K562 (cell line): ENCODE results near the gene COBLL1. TPM values are rescaled to one million over a fixed set of nuclear protein-coding genes. Genes with fewer than 3 reads are reported as not detected.

Experiments used
- ATAC-seq: fragments of 200-7000 bp; cut with Tn5 transposase; 3 replicates; pipeline ENCODE4 v1.9.1; 2020; ENCODE audit warnings: moderate library complexity
- Bru-seq: library from RNA; stranded (reverse); fragments of 400-500 nt; gene quantifications from one replicate; lab custom pipeline; 2021; lab: Mats Ljungman, UMichigan
- BruChase-seq, 2 experiments: library from RNA; stranded (reverse); fragments of 400-500 nt; gene quantifications; one replicate each; lab custom pipeline; 2021; lab: Mats Ljungman, UMichigan
- BruUV-seq: library from RNA; stranded (reverse); fragments of 400-500 nt; replicated peaks from 2 replicates; lab custom pipeline; 2021; lab: Mats Ljungman, UMichigan
- CTCF ChIA-PET: fragments of 300-600 bp; formaldehyde crosslinking; extraction: SDS; loops from one replicate; lab custom pipeline; 2021; ENCODE audit warnings: low intra/inter-chr PET ratio; lab: Yijun Ruan, JAX
- POLR2A ChIA-PET: fragments of 300-600, 350-650 bp; sonication (Branson Sonifier 250); formaldehyde crosslinking; extraction: SDS; loops from one replicate; lab custom pipeline; 2021; ENCODE audit warnings: antibody characterized with exemption, inconsistent platforms; lab: Yijun Ruan, JAX
- DNase-seq, 4 experiments: peaks; one replicate each; pipeline versions ENCODE4 v3.0.0 to v3.0.0-alpha.2; 2011 to 2018; ENCODE audit warnings: low spot score in 3 of 4, mixed read lengths in 3 of 4; ENCODE audit errors: extremely low read depth in 1 of 4
- FAIRE-seq: peaks from 2 replicates; lab custom pipeline; 2011; peaks lifted over from hg19 to GRCh38; lab: Jason Lieb, UNC
- H2AFZ ChIP-seq: 2 replicates; pipeline ENCODE4 v1.6.0; 2011; ENCODE audit warnings: low read depth, low read length, control low read depth, inconsistent platforms
- H3K27ac ChIP-seq: fragments of 200-600 bp; 3 replicates; pipeline ENCODE4 v1.8.0; 2011; ENCODE audit warnings: low read depth, mild to moderate bottlenecking, control low read depth, inconsistent platforms, low read length, moderate library complexity, mixed read lengths; ENCODE audit errors: extremely low read depth
- H3K27me3 ChIP-seq, 2 experiments: fragments of 300-600 bp in 1 of 2; 2 replicates in 1 of 2; 3 replicates in 1 of 2; pipeline versions ENCODE4 v1.6.0 to v1.8.0; 2011; ENCODE audit warnings: inconsistent platforms in 2 of 2, low read length in 2 of 2, mild to moderate bottlenecking in 1 of 2, mixed read lengths in 1 of 2, moderate library complexity in 1 of 2; ENCODE audit not compliant: control insufficient read depth in 2 of 2, insufficient read depth in 2 of 2
- H3K36me3 ChIP-seq: fragments of 300-600 bp; 3 replicates; pipeline ENCODE4 v1.8.0; 2011; ENCODE audit warnings: mild to moderate bottlenecking, low read length, inconsistent platforms; ENCODE audit not compliant: control insufficient read depth, insufficient read depth
- H3K4me1 ChIP-seq, 2 experiments: fragments of 200-600 bp in 1 of 2; replicated peaks in 1 of 2; 2 replicates in 1 of 2; 3 replicates in 1 of 2; pipeline versions ENCODE4 v1.5.1 to v1.8.0; 2011; ENCODE audit warnings: inconsistent platforms in 2 of 2, low read length in 2 of 2, mild to moderate bottlenecking in 1 of 2, mixed read lengths in 1 of 2, moderate library complexity in 1 of 2; ENCODE audit not compliant: control insufficient read depth in 2 of 2, insufficient read depth in 2 of 2
- H3K4me2 ChIP-seq: 2 replicates; pipeline ENCODE4 v1.6.1; 2011; ENCODE audit warnings: low read length, control low read depth, inconsistent platforms, mixed read lengths; ENCODE audit not compliant: insufficient read depth
- H3K4me3 ChIP-seq: fragments of 200-600 bp; sonication (generic), shearing (Covaris generic); 2 replicates; pipeline ENCODE4 v1.5.1; 2016; ENCODE audit warnings: control low read depth, inconsistent platforms
- H3K79me2 ChIP-seq: fragments of 200-600 bp; 3 replicates; pipeline ENCODE4 v1.8.0; 2011; ENCODE audit warnings: low read length, inconsistent platforms; ENCODE audit not compliant: control insufficient read depth, insufficient read depth
- H3K9ac ChIP-seq, 2 experiments: 2 replicates each; pipeline versions ENCODE4 v1.6.0 to v1.6.1; 2011; ENCODE audit warnings: low read depth in 2 of 2, low read length in 2 of 2, control low read depth in 1 of 2, inconsistent platforms in 1 of 2, mild to moderate bottlenecking in 1 of 2, mixed read lengths in 1 of 2; ENCODE audit not compliant: insufficient read depth in 1 of 2
- H3K9me1 ChIP-seq: one replicate; pipeline ENCODE4 v1.6.0; 2011; ENCODE audit warnings: inconsistent platforms, mild to moderate bottlenecking, low read length, moderate library complexity; ENCODE audit not compliant: control insufficient read depth, insufficient read depth
- H3K9me3 ChIP-seq: replicated peaks from 2 replicates; pipeline ENCODE4 v1.5.1; 2011; ENCODE audit warnings: low read depth, low read length, inconsistent platforms; ENCODE audit not compliant: control insufficient read depth, insufficient read depth
- H4K20me1 ChIP-seq: replicated peaks from 2 replicates; pipeline ENCODE4 v1.6.1; 2011; ENCODE audit warnings: low read length, inconsistent platforms, mixed read lengths; ENCODE audit not compliant: control insufficient read depth, insufficient read depth
- CCAR2 ChIP-seq: fragments of 200-400 bp; formaldehyde crosslinking; IDR thresholded peaks from 2 replicates; pipeline ENCODE4 v1.6.1; 2017; ENCODE audit warnings: mild to moderate bottlenecking, low read depth, low read length
- JUN ChIP-seq, 2 experiments: sonication (generic) in 1 of 2; formaldehyde crosslinking in 1 of 2; IDR thresholded peaks; 2 replicates each; pipeline versions ENCODE4 v1.6.1 to v1.8.0; 2012 to 2022; ENCODE audit warnings: borderline replicate concordance in 2 of 2, mild to moderate bottlenecking in 2 of 2, improper control_type of control experiment in 1 of 2, low read depth in 1 of 2, low read length in 1 of 2, missing genetic modification reagents in 1 of 2
- MECOM ChIP-seq: fragments of 250-450 bp; sonication (Bioruptor Pico); IDR thresholded peaks from 2 replicates; pipeline ENCODE4 v1.8.0; 2022; ENCODE audit warnings: inconsistent platforms
- PCBP2 ChIP-seq: fragments of 200-400 bp; formaldehyde crosslinking; IDR thresholded peaks from 2 replicates; pipeline ENCODE4 v1.6.1; 2018; ENCODE audit warnings: low read length, low read depth, mild to moderate bottlenecking, moderate library complexity; ENCODE audit not compliant: poor library complexity, severe bottlenecking
- PHF8 ChIP-seq: fragments of 200-600 bp; sonication (generic); IDR thresholded peaks from 2 replicates; pipeline ENCODE4 v1.6.1; 2012; ENCODE audit warnings: mixed run types, mild to moderate bottlenecking, inconsistent platforms, low read length, moderate library complexity, borderline replicate concordance
- POLR2AphosphoS5 ChIP-seq: IDR thresholded peaks from 2 replicates; pipeline ENCODE4 v1.6.1; 2011; ENCODE audit warnings: mild to moderate bottlenecking, low read depth, low read length, moderate library complexity; ENCODE audit not compliant: control insufficient read depth, insufficient read depth
- TAF15 ChIP-seq: fragments of 200-400 bp; formaldehyde crosslinking; IDR thresholded peaks from 2 replicates; pipeline ENCODE4 v1.6.1; 2017; ENCODE audit warnings: mild to moderate bottlenecking, low read depth, low read length, moderate library complexity
- ZNF23 ChIP-seq: fragments of 250-450 bp; sonication (Bioruptor Pico); IDR thresholded peaks from 2 replicates; pipeline ENCODE4 v1.4.0; 2020; ENCODE audit warnings: mild to moderate bottlenecking
- WGBS: fragments of 100-300 bp; shearing (Covaris generic); methylation state at CpG from one replicate; pipeline ENCODE4 v1.1.6; 2016; ENCODE audit warnings: low coverage, mixed read lengths; ENCODE audit not compliant: insufficient coverage; ENCODE audit errors: missing lambda C conversion rate; 5-methylcytosine and 5-hydroxymethylcytosine counted together
- in situ Hi-C: fragments of 300-500 bp; cut with MboI; formaldehyde crosslinking; loops from 4 replicates; pipeline ENCODE4 v1.15.0; 2018; ENCODE audit warnings: inconsistent platforms, mixed read lengths
- intact Hi-C: fragments of 100-400 bp; cut with micrococcal nuclease; formaldehyde crosslinking; loops from 2 replicates; pipeline ENCODE4 v1.14.2; 2022
- long read RNA-seq, 3 experiments: library from polyadenylated mRNA in 2 of 3; library from RNA in 1 of 3; unstranded in 2 of 3; stranded (forward) in 1 of 3; transcript quantifications; one replicate each; pipeline ENCODE4 v2.0.0, GENCODE V29; 2019 to 2022
- polyA minus RNA-seq, 3 experiments: library from RNA; depleted of rRNA, polyadenylated mRNA; stranded (reverse); fragments of >200 nt; gene quantifications; 2 replicates each; pipeline ENCODE4 v1.2.3, GENCODE V29; 2011
- polyA plus RNA-seq, 8 experiments: library from polyadenylated mRNA; depleted of rRNA in 4 of 8; stranded (reverse) in 5 of 8; unstranded in 3 of 8; fragments of >200 nt; fragmentation: Nextera tagmentation in 2 of 8; fragmentation: Illumina TruSeq in 1 of 8; extraction: Ambion mirVana in 2 of 8; extraction: Trizol in 1 of 8; gene quantifications; 2 replicates each; pipeline versions ENCODE4 v1.2.1 to v1.2.3, GENCODE V29; 2011 to 2014; ENCODE audit warnings: inconsistent platforms in 1 of 8, missing spikeins in 1 of 8
- total RNA-seq, 7 experiments: library from RNA; depleted of rRNA in 6 of 7; stranded (reverse); fragments of >200 nt in 6 of 7; fragmentation: Illumina TruSeq in 2 of 7; extraction: Trizol in 2 of 7; gene quantifications; 2 replicates each; pipeline versions ENCODE4 v1.2.1 to v1.2.3, GENCODE V29; 2011 to 2021; ENCODE audit warnings: low replicate concordance in 1 of 7
- TF ChIP-seq, protein P1 (sequence below): fragments of 250-450 bp; sonication (Bioruptor Pico); IDR thresholded peaks from 2 replicates; pipeline ENCODE4 v1.8.0; 2022; ENCODE audit warnings: moderate library complexity, mild to moderate bottlenecking, inconsistent platforms
- TF ChIP-seq, protein P2 (sequence below): fragments of 450-650 bp; conservative IDR thresholded peaks from 2 replicates; pipeline ENCODE4 v1.6.1; 2016; ENCODE audit warnings: missing genetic modification characterization, low read depth, mild to moderate bottlenecking, control low read depth, missing compliant biosample characterization
- TF ChIP-seq, protein P3 (sequence below): sonication (generic); formaldehyde crosslinking; IDR thresholded peaks from 2 replicates; pipeline ENCODE4 v1.8.0; 2022; ENCODE audit warnings: mild to moderate bottlenecking, missing genetic modification reagents

Gene COBLL1
- 2.7 and 5.4 TPM in 2 replicates for total RNA-seq (2011; cell fraction: chromatin; rRNA removed; ENCODE audit: low replicate concordance)
- total RNA-seq (2011; cell fraction: nucleolus; rRNA removed), result 0.33 and 0.79 TPM in 2 replicates
- 2.1 and 4.7 TPM in 2 replicates for total RNA-seq (2011; cell fraction: nucleoplasm; rRNA removed)
- total RNA-seq (2014; rRNA removed), result 0.61 and 0.91 TPM in 2 replicates
- 0.69 and 1.2 TPM in 2 replicates for total RNA-seq (2014; rRNA removed; fragmentation: Illumina TruSeq; extraction: Trizol)
- total RNA-seq (2015; rRNA removed; fragmentation: Illumina TruSeq; extraction: Trizol), result 0.76 and 0.94 TPM in 2 replicates
- total RNA-seq (2021), result 1.2 and 1.3 TPM in 2 replicates
- polyA plus RNA-seq (2011; rRNA removed), result 0.07 and 0.40 TPM in 2 replicates
- 0.01 and 0.15 TPM in 2 replicates for polyA plus RNA-seq (2011; cell fraction: cytosol; rRNA removed)
- 0.17 and 0.61 TPM in 2 replicates for polyA plus RNA-seq (2011; cell fraction: nucleus; rRNA removed)
- 0.24 and 0.38 TPM in 2 replicates for polyA plus RNA-seq (2012)
- polyA plus RNA-seq (2014; fragmentation: Illumina TruSeq; extraction: Trizol), result 0.71 and 1.5 TPM in 2 replicates
- under 1 TPM; 0.07 to 0.21 TPM for polyA plus RNA-seq (2014; fragmentation: Nextera tagmentation; extraction: Ambion mirVana)
- 0.20 and 1.6 TPM in 2 replicates for polyA plus RNA-seq (2014; rRNA removed)
- 0.09 and 0.98 TPM in 2 replicates for polyA minus RNA-seq (2011; rRNA and poly(A)+ RNA removed)
- polyA minus RNA-seq (2011; cell fraction: cytosol; rRNA and poly(A)+ RNA removed), result 0.91 and 1.2 TPM in 2 replicates
- 0.11 and 0.94 TPM in 2 replicates for polyA minus RNA-seq (2011; cell fraction: nucleus; rRNA and poly(A)+ RNA removed)
- percentile 35 among the genes with signal in this experiment for Bru-seq, nascent RNA
- percentile 34 among the genes with signal in this experiment for BruChase-seq, experiment 1, labeled RNA remaining after a 2-hour chase
- percentile 34 among the genes with signal in this experiment for BruChase-seq, experiment 2, labeled RNA remaining after a 6-hour chase
- long read RNA-seq, experiment 1, full-length matches to known transcripts, result 1 of 1 reads
- long read RNA-seq, experiment 1, partial matches to known transcripts, result 0 of 1 reads
- long read RNA-seq, experiment 1, other reads (novel, unspliced or antisense), result 0 of 1 reads
- long read RNA-seq, experiment 2, result 0 reads
- long read RNA-seq, experiment 3, result 0 reads

DNA sequence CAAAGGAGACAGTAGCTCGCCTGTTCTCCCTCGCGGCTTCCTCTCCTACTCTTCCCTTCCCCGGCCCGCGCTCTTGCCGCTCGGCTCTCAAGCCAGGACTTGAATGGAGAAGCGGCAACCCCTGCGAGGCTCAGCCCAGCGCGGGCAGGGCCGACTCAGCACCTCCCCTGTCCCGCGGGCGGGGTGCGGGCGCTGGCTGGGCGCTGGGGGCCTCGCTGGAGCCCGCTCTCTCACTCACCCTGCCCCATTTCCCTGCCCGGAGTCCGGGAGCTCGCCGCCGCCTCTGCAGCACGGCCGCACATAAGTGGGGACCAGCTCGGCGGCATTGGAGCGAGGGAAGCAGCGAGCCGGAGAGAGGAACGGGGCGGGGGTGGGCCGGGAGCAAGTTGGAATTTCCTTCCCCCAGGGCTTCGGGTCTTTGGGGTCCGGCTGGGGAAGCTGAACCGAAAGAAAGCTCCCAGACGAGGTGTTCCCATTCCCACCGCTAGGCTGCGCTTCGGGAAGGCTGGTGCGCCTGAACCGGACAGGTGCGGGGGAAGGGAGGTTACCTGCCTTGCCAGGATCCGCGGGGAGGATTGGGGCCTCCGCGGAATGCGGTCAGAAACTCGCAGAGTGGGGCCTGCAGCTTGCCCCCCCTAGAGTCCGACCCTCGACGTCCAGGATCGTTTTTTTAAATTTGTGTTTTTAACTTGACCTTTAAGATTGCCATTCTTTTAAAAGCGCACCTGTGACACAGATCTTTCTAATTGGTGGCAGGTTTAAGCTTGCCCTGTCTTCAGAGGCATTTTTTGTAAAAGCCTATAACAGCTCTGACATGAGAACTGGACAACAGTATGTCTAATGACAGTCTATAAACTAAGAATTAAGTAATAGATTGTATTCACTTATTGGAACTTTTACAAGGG lies at the start of gene COBLL1:
Gene COBLL1, minus strand, starts transcription at position 105 of the 905 bp plus-strand sequence. CDS start 627 bp downstream, outside the sequence.
- ATAC-seq (peak; percentile 90), FAIRE-seq (peak; percentile 19), DNase-seq (peak; percentile 39 to 49 (median 44))
- Histone ChIP-seq H3K27me3 (no peaks in the 10 kb centered on the region), H3K4me2 (peak within 1 kb of the TSS; percentile 48), H3K9me1 (no peaks in the 10 kb centered on the region), H2AFZ (peak within 1 kb of the TSS; percentile 52; the same call in 1 of the 2 replicates), H3K36me3 (no peaks in the 10 kb centered on the region), H3K9ac (no peak within 1 kb of the TSS; a peak in 2 of 4 replicates), H3K4me1 (peaks cover 0 to 19% of the 10 kb centered on the region in 2 experiments; a peak in 2 of 5 replicates), H3K27ac (no peak within 1 kb of the TSS), H3K4me3 (peak within 1 kb of the TSS; percentile 40), H4K20me1 (no peaks in the 10 kb centered on the region), H3K9me3 (no peaks in the 10 kb centered on the region), H3K79me2 (no peaks in the 10 kb centered on the region)
- intact Hi-C loops (no loop called here), in situ Hi-C loops (no loop called here)
- ChIA-PET POLR2A (interaction anchor here (0.6 kb wide), 1 partner anchor 171 kb away, joined by 3 read pairs; no protein-coding TSS in a partner anchor), CTCF (no interaction called here)
- WGBS, result 10% methylated on average over 35 of the region's 57 CpGs
- BruUV-seq, result no TSS peak
- TF ChIP-seq, protein P1, sequence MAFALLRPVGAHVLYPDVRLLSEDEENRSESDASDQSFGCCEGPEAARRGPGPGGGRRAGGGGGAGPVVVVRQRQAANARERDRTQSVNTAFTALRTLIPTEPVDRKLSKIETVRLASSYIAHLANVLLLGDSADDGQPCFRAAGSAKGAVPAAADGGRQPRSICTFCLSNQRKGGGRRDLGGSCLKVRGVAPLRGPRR (CRISPR knock-in tag), result no peak
- no peak for TF ChIP-seq MECOM (CRISPR knock-in tag)
- TF ChIP-seq, protein P2, sequence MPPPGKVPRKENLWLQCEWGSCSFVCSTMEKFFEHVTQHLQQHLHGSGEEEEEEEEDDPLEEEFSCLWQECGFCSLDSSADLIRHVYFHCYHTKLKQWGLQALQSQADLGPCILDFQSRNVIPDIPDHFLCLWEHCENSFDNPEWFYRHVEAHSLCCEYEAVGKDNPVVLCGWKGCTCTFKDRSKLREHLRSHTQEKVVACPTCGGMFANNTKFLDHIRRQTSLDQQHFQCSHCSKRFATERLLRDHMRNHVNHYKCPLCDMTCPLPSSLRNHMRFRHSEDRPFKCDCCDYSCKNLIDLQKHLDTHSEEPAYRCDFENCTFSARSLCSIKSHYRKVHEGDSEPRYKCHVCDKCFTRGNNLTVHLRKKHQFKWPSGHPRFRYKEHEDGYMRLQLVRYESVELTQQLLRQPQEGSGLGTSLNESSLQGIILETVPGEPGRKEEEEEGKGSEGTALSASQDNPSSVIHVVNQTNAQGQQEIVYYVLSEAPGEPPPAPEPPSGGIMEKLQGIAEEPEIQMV, result no peak
- TF ChIP-seq, protein P3, sequence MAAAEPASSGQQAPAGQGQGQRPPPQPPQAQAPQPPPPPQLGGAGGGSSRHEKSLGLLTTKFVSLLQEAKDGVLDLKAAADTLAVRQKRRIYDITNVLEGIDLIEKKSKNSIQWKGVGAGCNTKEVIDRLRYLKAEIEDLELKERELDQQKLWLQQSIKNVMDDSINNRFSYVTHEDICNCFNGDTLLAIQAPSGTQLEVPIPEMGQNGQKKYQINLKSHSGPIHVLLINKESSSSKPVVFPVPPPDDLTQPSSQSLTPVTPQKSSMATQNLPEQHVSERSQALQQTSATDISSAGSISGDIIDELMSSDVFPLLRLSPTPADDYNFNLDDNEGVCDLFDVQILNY (CRISPR knock-in tag), result no peak
- TF ChIP-seq JUN (IDR thresholded peaks at IDR 0.05; ENCODE audit: borderline replicate concordance, low read depth, low read length), result no peak
- no peak for TF ChIP-seq JUN (CRISPR knock-in tag; IDR thresholded peaks at IDR 0.05; ENCODE audit: borderline replicate concordance)
- TF ChIP-seq ZNF23 (CRISPR knock-in tag), result no peak
- no peak for TF ChIP-seq POLR2AphosphoS5
- no peak for TF ChIP-seq CCAR2
- no peak for TF ChIP-seq TAF15
- 0 out of 2 replicates have a peak, but pooled peaks have one; percentile 12 for TF ChIP-seq PHF8
- no peak for TF ChIP-seq PCBP2
